ENCODE measurements around the gene CACNA2D3.

CACNA2D3 gene

GRCh38 chr3:54853573-54854404 is 731.4 kb downstream of the CACNA2D3 start:
- Mint-ChIP-seq H3K27me3 (peaks cover 7% of the 10 kb centered on the region), H3K27ac (no peak overlapping the region), H3K4me3 (no peak overlapping the region), H3K9me3 (no peaks in the 10 kb centered on the region), H3K36me3 (ENCODE audit: low read depth) (no peaks in the 10 kb centered on the region), H3K4me1 (no peaks in the 10 kb centered on the region)
- ATAC-seq (peak; percentile 44), DNase-seq (peak; percentile 53)

- Mint-ChIP-seq H3K9me3 (no peaks in the 10 kb centered on the region), H3K27me3 (peaks cover 7% of the 10 kb centered on the region), H3K27ac (no peak overlapping the region), H3K4me1 (no peaks in the 10 kb centered on the region), H3K36me3 (ENCODE audit: low read depth) (no peaks in the 10 kb centered on the region), H3K4me3 (no peak overlapping the region)
- ATAC-seq (no peak), DNase-seq (no peak)
Observed at GRCh38 chr3:54856271-54856670, 733.9 kb downstream of the CACNA2D3 start.

- Mint-ChIP-seq H3K27ac (no peak overlapping the region), H3K27me3 (peaks cover 7% of the 10 kb centered on the region), H3K36me3 (ENCODE audit: low read depth) (no peaks in the 10 kb centered on the region), H3K4me1 (no peaks in the 10 kb centered on the region), H3K9me3 (no peaks in the 10 kb centered on the region), H3K4me3 (no peak overlapping the region)
- ATAC-seq = no peak
- DNase-seq = no peak
Observed at GRCh38 chr3:54857343-54857742, 735.0 kb downstream of the CACNA2D3 start.

DNA sequence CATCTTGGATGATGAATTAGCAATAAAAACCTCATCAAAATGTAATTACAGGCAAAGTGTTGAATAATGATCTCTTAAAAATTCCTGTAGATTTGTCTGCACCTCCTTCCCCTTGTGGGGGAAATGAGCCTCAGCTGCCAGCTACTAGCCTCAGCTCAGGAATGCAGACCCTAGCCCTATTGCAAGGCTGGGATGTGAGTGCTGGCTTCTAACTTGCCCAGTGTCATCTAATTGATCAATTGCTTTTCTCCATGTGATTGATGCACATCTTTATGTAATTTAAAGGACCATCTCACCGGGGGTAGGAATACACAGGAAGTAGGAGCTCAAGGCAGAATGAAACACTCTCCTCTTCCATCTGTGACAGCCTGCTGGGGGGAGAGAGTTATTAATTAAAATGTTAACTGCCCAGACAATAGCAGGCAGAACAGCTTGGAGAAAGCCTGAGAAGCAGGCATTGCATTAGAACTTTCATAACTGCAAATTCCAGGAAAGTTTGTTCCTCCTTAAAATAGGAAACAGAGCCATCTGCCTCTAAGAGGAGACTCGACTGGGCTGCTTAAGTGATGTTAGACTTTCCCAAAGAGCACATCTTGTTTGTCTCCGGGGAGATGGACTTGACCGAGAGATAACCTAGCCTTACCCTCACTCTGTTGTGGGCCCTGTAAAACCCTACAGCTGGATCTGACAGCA is 735.9 kb downstream of the CACNA2D3 start:
- DNase-seq (no peak), ATAC-seq (no peak)
- Mint-ChIP-seq H3K4me3 (no peak overlapping the region), H3K36me3 (ENCODE audit: low read depth) (no peaks in the 10 kb centered on the region), H3K27me3 (peaks cover 3% of the 10 kb centered on the region), H3K27ac (no peak overlapping the region), H3K4me1 (no peaks in the 10 kb centered on the region), H3K9me3 (no peaks in the 10 kb centered on the region)

- no peaks in the 10 kb centered on the region for H3K36me3 Mint-ChIP-seq (ENCODE audit: low read depth)
- DNase-seq (no peak), ATAC-seq (no peak)
- no peak overlapping the region for H3K27ac Mint-ChIP-seq
- H3K4me1 Mint-ChIP-seq = no peaks in the 10 kb centered on the region
- no peak overlapping the region for H3K4me3 Mint-ChIP-seq
- peaks cover 3% of the 10 kb centered on the region for H3K27me3 Mint-ChIP-seq
- no peaks in the 10 kb centered on the region for H3K9me3 Mint-ChIP-seq
Observed at GRCh38 chr3:54859184-54859583, 736.8 kb downstream of the CACNA2D3 start.

DNA sequence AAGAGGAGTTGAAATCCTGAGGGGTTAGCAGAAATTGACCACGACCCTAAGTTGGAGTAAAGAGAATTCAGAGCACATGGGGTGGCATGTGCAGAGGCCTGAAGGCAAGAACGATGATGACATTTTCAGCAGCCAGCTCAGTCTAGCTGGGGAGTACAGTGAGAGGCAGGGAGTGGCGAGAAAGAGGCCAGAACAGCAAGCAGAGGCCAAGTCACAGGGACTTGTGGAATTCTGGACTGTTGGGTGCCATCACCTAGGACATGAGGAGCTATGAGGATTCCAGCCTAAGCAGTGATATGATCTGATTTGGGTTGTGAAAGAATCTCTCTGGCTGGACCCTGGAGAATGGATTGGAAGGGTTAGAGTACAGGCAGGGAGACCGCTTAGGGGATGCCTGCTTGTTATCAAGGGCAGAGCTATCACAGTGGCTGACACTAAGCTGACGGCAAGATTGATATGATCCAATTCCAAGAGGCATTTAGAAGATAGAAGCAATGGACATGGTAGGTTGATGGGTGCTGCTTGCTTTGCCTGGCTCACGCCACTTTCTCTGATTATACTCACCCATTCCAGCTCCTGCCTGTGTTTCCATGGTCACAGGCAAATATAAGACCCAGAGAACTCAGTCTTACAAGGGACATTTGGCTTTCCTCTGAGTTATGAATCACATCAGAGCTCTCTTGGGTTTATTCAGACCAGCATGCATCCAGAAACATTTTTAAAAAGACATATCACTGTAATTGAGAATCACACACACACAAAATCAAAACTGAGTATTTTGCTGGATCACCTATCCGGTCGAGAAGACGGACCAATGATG is 739.1 kb downstream of the CACNA2D3 start:
- Mint-ChIP-seq H3K4me1 (no peaks in the 10 kb centered on the region), H3K27ac (no peak overlapping the region)

DNA sequence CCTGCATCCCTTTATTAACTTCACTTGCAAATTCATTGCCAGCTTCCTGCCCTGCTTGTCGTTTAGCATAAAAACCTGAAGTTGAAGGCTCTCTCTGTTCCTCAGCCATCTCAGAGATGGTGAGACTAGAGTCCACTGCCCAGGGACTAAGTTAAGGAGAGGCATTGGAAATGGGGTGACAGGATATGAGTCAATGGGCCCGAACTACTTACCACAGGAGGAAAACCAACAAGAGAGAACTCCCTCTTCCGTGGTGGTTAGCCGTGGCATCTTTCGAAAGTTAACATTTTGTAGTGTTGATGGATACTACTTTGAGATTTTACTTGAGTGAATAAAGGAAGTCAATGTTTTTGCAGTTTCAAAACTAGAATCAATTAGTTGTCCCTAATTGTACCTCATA is 740.2 kb downstream of the CACNA2D3 start:
- Mint-ChIP-seq H3K36me3 (ENCODE audit: low read depth) (no peaks in the 10 kb centered on the region), H3K27ac (no peak overlapping the region), H3K9me3 (no peaks in the 10 kb centered on the region), H3K4me3 (no peak overlapping the region), H3K27me3 (no peaks in the 10 kb centered on the region), H3K4me1 (no peaks in the 10 kb centered on the region)
- no peak for ATAC-seq
- DNase-seq = no peak

More for the DNA sequence above, 739.1 kb downstream of the CACNA2D3 start:
- DNase-seq (no peak), ATAC-seq (no peak)
- Mint-ChIP-seq H3K36me3 (ENCODE audit: low read depth) (no peaks in the 10 kb centered on the region), H3K9me3 (no peaks in the 10 kb centered on the region), H3K4me3 (no peak overlapping the region), H3K27me3 (no peaks in the 10 kb centered on the region)

- H3K4me3 Mint-ChIP-seq = no peak overlapping the region
- H3K27me3 Mint-ChIP-seq = no peaks in the 10 kb centered on the region
- H3K36me3 Mint-ChIP-seq (ENCODE audit: low read depth) = no peaks in the 10 kb centered on the region
- no peaks in the 10 kb centered on the region for H3K4me1 Mint-ChIP-seq
- ATAC-seq (no peak), DNase-seq (no peak)
- no peaks in the 10 kb centered on the region for H3K9me3 Mint-ChIP-seq
- H3K27ac Mint-ChIP-seq = no peak overlapping the region
Observed at GRCh38 chr3:54863366-54863765, 741.0 kb downstream of the CACNA2D3 start.

DNA sequence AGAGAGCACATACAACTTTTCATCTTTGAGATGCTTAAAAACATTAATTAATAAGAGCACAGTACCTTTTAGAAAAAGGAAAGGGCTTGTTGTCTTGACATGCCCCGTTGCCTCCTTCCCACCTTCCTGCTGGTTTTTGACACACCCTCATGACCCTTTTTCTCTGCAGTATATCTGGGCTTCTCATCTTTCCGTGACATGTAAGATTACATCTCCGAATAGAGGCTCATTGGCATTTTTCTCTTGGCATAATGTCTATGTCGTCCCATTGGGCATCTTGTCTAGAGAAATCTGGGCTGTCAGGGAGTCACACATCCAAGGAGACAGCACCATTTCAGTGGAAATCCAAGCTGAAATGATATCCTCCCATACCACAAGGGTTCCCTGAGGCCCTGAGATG is 741.4 kb downstream of the CACNA2D3 start:
- Mint-ChIP-seq H3K4me3 (no peak overlapping the region), H3K4me1 (no peaks in the 10 kb centered on the region), H3K27me3 (no peaks in the 10 kb centered on the region), H3K27ac (no peak overlapping the region), H3K36me3 (ENCODE audit: low read depth) (no peaks in the 10 kb centered on the region), H3K9me3 (no peaks in the 10 kb centered on the region)
- DNase-seq = no peak
- ATAC-seq = no peak

DNA sequence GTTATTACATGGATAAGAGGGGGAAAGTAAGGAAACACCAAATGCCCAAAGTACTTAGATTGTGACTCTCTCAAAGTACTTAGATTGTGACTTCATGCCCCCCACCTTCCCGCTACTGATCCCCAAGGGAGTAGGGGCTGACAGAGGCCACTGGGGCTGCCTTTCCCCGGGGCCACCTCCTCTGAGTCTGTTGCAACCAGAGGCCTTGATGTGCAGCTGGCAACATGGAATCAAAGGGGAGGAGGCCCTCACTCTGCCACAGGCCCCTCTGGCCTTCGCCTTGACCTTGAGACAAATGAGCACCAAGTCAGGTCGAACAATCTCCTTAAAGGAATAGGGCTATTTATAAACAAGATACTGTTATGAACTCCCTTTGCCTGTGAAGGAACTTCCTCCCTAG is 743.0 kb downstream of the CACNA2D3 start:
- DNase-seq (no peak), ATAC-seq (no peak)
- Mint-ChIP-seq H3K4me3 (no peak overlapping the region), H3K36me3 (ENCODE audit: low read depth) (no peaks in the 10 kb centered on the region), H3K4me1 (no peaks in the 10 kb centered on the region), H3K27me3 (no peaks in the 10 kb centered on the region), H3K27ac (no peak overlapping the region), H3K9me3 (no peaks in the 10 kb centered on the region)

DNA sequence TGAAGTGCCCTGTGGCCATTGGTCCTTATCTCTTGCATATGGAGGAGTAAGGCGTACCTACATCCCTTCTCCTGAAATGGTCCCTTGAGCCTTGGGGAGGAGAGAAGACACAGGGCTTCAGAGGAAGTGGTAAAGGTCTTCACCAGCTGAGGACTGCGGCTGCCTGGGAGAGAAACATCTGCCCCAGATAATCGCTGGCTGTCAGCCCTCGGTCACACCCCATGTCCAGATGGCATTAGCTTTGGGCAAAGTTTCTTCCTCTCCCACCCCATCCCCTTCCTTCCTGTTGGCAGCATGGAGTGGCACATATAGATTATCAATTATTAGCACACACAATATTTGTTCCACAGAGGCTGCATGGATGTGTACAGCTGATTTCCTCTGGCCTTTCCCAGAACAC is 743.9 kb downstream of the CACNA2D3 start:
- H3K4me1 Mint-ChIP-seq = no peaks in the 10 kb centered on the region

GRCh38 chr3:54870423-54870822 is 748.1 kb downstream of the CACNA2D3 start:
- ATAC-seq (no peak), DNase-seq (no peak)
- Mint-ChIP-seq H3K4me1 (no peaks in the 10 kb centered on the region), H3K27me3 (no peaks in the 10 kb centered on the region), H3K9me3 (no peaks in the 10 kb centered on the region), H3K27ac (no peak overlapping the region), H3K4me3 (no peak overlapping the region), H3K36me3 (ENCODE audit: low read depth) (no peaks in the 10 kb centered on the region)

More for the DNA sequence above, 743.9 kb downstream of the CACNA2D3 start:
- Mint-ChIP-seq H3K27me3 (no peaks in the 10 kb centered on the region), H3K9me3 (no peaks in the 10 kb centered on the region), H3K4me3 (no peak overlapping the region), H3K36me3 (ENCODE audit: low read depth) (no peaks in the 10 kb centered on the region), H3K27ac (no peak overlapping the region)
- no peak for ATAC-seq
- DNase-seq = no peak

DNA sequence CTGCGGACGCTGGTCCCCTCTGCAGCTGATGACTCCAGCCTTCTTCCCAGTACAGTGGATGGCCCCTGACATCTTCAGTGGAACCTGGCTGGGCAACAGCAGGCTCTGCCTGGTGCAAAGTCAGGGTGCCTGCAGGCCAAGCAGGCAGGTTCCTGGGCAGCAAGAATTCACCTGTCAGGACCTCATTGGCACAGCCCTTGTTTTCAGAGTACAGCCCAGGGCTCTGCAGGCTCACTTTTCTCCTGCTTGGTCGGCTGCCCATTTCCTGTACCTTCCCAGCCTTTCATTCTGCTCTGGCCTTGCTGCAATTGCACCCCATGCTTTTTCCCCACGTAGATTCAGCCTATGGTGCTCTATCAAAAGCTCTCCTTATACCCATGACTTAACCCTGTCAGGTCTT is 749.5 kb downstream of the CACNA2D3 start:
- Mint-ChIP-seq H3K4me1 (no peaks in the 10 kb centered on the region), H3K4me3 (no peak overlapping the region), H3K9me3 (no peaks in the 10 kb centered on the region), H3K27me3 (no peaks in the 10 kb centered on the region), H3K36me3 (ENCODE audit: low read depth) (no peaks in the 10 kb centered on the region), H3K27ac (no peak overlapping the region)
- no peak for DNase-seq
- no peak for ATAC-seq

GRCh38 chr3:54873059-54874010 is 751.0 kb downstream of the CACNA2D3 start:
- Mint-ChIP-seq H3K9me3 (no peaks in the 10 kb centered on the region), H3K4me1 (no peaks in the 10 kb centered on the region), H3K4me3 (no peak overlapping the region), H3K27ac (no peak overlapping the region), H3K36me3 (ENCODE audit: low read depth) (no peaks in the 10 kb centered on the region), H3K27me3 (no peaks in the 10 kb centered on the region)
- DNase-seq (no peak), ATAC-seq (no peak)

All from activated naive CD8-positive, alpha-beta T cell treated with anti-CD3 and anti-CD28 coated beads, Interleukin-2, amount 50 U/mL, for 24 hours (primary cell).